ENCODE data around the gene GNB1. TPM values are rescaled to one million over a fixed set of nuclear protein-coding genes. Genes with fewer than 3 reads are reported as not detected.

The GNB1 gene
- total RNA-seq, 2 donors from 2014 or later = 69.9 to 91.6 TPM

DNA sequence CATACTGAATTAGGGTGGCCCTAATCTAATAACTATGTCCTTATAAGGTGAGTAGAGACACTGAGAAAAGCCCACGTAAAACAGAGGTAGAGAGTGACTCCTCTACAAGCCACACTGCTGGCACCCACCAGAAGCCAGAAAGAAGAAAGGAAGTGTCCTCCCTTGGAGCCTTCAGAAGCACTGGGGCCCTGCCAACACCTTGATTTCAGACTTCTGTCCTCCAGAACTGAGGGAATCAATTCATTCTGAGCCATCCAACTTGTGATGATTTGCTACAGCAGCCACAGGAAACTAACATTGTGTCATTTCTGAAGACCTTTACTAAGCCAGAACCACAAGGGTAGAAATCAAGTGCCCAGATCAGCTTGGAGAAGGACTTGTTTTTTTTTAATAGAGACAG lies 15.0 kb downstream of the GNB1 start:
- no peaks in the 10 kb centered on the region for H3K27me3 ChIP-seq
- H3K4me1 ChIP-seq = peaks cover 0 to 86% of the 10 kb centered on the region in 2 donors
- H3K36me3 ChIP-seq = no peaks in the 10 kb centered on the region
- H3K4me3 ChIP-seq = no peak overlapping the region
- DNase-seq (ENCODE audit: low spot score) = no peak
- no peak for TF ChIP-seq CTCF (IDR thresholded peaks at IDR 0.05)
- H3K27ac ChIP-seq = no peak overlapping the region
- no peaks in the 10 kb centered on the region for H3K9me3 ChIP-seq

- Histone ChIP-seq H3K36me3 (no peaks in the 10 kb centered on the region), H3K27ac (no peak overlapping the region), H3K27me3 (no peaks in the 10 kb centered on the region), H3K4me3 (no peak overlapping the region), H3K9me3 (no peaks in the 10 kb centered on the region), H3K4me1 (peaks cover 0 to 79% of the 10 kb centered on the region in 2 donors)
- no peak for TF ChIP-seq CTCF (IDR thresholded peaks at IDR 0.05)
- no peak for DNase-seq (ENCODE audit: low spot score)
These were observed 16.0 kb downstream of the GNB1 start for GRCh38 chr1:1874901-1875300.

GRCh38 chr1:1873186-1873585 lies 17.7 kb downstream of the GNB1 start:
- peak overlapping the region; percentile 50 to 65 for H3K27ac ChIP-seq
- H3K4me1 ChIP-seq = peaks cover 0 to 85% of the 10 kb centered on the region in 2 donors
- no peaks in the 10 kb centered on the region for H3K36me3 ChIP-seq
- H3K9me3 ChIP-seq = no peaks in the 10 kb centered on the region
- no peaks in the 10 kb centered on the region for H3K27me3 ChIP-seq
- H3K4me3 ChIP-seq = no peak overlapping the region
- DNase-seq (ENCODE audit: low spot score) = no peak
- TF ChIP-seq CTCF (IDR thresholded peaks at IDR 0.05) = no peak

- Histone ChIP-seq H3K4me1 (peaks cover 0 to 82% of the 10 kb centered on the region in 2 donors), H3K36me3 (no peaks in the 10 kb centered on the region), H3K27ac (peak overlapping the region; percentile 50 to 65), H3K4me3 (no peak overlapping the region), H3K27me3 (no peaks in the 10 kb centered on the region), H3K9me3 (no peaks in the 10 kb centered on the region)
- no peak for TF ChIP-seq CTCF (IDR thresholded peaks at IDR 0.05)
- DNase-seq (ENCODE audit: low spot score) = no peak
These were observed 18.4 kb downstream of the GNB1 start for GRCh38 chr1:1872329-1872994.

- TF ChIP-seq CTCF (IDR thresholded peaks at IDR 0.05) = no peak
- H3K27me3 ChIP-seq = no peaks in the 10 kb centered on the region
- H3K4me1 ChIP-seq = peaks cover 0 to 80% of the 10 kb centered on the region in 2 donors
- DNase-seq (ENCODE audit: low spot score) = no peak
- no peak overlapping the region for H3K4me3 ChIP-seq
- H3K27ac ChIP-seq = no peak overlapping the region
- H3K9me3 ChIP-seq = no peaks in the 10 kb centered on the region
- no peaks in the 10 kb centered on the region for H3K36me3 ChIP-seq
These were observed 21.4 kb downstream of the GNB1 start for GRCh38 chr1:1869469-1869868.

DNA sequence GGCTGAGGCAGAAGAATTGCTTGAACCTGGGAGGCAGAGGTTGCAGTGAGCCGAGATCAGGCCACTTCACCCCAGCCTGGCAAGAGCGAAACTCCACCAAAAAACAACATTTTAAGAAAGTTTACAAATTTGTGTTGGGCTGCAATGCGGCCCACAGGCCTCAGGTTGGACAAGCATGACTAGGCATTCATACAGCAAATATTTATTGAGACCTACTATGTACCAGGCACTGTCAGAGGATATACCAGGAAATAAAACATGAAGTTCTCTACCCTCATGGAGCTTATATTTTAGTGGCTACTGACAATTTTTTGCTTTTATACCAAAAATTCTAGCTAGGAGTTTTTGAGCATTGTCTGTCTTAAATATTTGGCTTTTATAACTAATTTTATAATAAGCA lies 23.7 kb downstream of the GNB1 start:
- Histone ChIP-seq H3K36me3 (no peaks in the 10 kb centered on the region), H3K4me3 (no peak overlapping the region), H3K9me3 (no peaks in the 10 kb centered on the region), H3K27ac (no peak overlapping the region), H3K4me1 (peaks cover 0 to 78% of the 10 kb centered on the region in 2 donors), H3K27me3 (no peaks in the 10 kb centered on the region)
- TF ChIP-seq CTCF (IDR thresholded peaks at IDR 0.05) = no peak
- DNase-seq (ENCODE audit: low spot score) = no peak
